ENCODE measurements around the gene ARID1B. TPM values are rescaled to one million over a fixed set of nuclear protein-coding genes. Genes with fewer than 3 reads are reported as not detected.

ARID1B gene
- total RNA-seq, 1 experiment from 2014 or later: 58.8 TPM

DNA sequence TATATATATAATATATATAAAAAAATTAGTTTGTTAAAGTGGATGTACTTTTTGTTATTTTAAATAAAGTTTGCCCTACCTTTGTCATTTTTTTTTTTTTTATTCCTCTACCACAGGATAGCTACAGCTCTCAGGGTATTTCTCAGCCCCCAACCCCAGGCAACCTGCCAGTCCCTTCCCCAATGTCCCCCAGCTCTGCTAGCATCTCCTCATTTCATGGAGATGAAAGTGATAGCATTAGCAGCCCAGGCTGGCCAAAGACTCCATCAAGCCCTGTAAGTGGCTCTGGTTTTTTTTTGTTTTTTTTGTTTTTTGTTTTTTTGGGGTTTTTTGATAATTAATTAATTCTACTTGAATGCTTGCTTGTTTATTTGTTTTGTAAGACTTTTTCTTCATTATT, 397.6 kb downstream of the ARID1B start:
- CTCF ChIA-PET: no interaction called here
- BruUV-seq (replicated peaks): no TSS peak

DNA sequence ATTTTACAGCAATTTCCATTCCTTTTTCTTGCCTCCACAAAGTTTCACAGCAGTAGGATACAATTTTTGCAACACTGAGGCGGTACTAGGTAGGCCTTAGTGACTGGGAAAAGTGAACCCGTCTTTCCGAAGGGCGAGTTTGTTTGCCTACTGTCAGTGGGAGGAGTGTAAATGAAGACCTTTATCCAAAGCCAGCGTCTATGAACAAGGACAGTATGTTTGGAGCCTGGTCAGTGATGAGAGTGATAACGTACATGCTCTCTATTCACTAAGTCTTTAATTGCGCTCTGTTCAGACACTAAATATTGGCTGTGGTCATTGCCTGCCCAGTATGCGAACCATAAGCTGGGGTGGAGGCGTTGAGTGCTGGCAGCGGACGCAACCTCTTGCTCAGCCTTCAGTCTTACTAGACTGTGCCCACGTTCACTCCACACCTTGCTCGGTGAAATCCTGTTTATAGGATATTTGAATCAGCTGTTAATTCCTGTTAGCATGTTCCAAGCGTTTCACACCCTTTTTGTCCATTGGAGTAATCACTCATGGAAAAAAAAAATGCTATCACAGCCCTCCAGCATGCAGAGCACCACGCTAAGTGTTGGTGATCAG, 400.7 kb downstream of the ARID1B start:
- Histone ChIP-seq H3K4me3 (ENCODE audit: low read depth, low read length) (no peak overlapping the region), H3K9me3 (no peaks in the 10 kb centered on the region), H3K4me1 (peaks cover 10% of the 10 kb centered on the region; the same call in 1 of the 2 replicates), H3K36me3 (ENCODE audit: control insufficient read depth, insufficient read depth, low read length) (no peaks in the 10 kb centered on the region), H3K27me3 (replicated peaks; ENCODE audit: control insufficient read depth, insufficient read depth, low read length) (no peaks in the 10 kb centered on the region)
- peaks cover 5% of the 10 kb centered on the region for H3K4me1 Mint-ChIP-seq (ENCODE audit: low read depth, unreplicated experiment)
- no peak for DNase-seq
- H3K36me3 Mint-ChIP-seq (ENCODE audit: insufficient read depth, unreplicated experiment): peaks cover 17% of the 10 kb centered on the region
- H3K27me3 Mint-ChIP-seq (ENCODE audit: insufficient read depth, unreplicated experiment): no peaks in the 10 kb centered on the region
- ChIA-PET CTCF (no interaction called here), POLR2A (no interaction called here)
- BruUV-seq (replicated peaks): no TSS peak
- intact Hi-C loops (cut with micrococcal nuclease; ENCODE audit: unreplicated experiment): no loop called here
- H3K9me3 Mint-ChIP-seq (ENCODE audit: unreplicated experiment): no peaks in the 10 kb centered on the region
- TF ChIP-seq, protein P1, sequence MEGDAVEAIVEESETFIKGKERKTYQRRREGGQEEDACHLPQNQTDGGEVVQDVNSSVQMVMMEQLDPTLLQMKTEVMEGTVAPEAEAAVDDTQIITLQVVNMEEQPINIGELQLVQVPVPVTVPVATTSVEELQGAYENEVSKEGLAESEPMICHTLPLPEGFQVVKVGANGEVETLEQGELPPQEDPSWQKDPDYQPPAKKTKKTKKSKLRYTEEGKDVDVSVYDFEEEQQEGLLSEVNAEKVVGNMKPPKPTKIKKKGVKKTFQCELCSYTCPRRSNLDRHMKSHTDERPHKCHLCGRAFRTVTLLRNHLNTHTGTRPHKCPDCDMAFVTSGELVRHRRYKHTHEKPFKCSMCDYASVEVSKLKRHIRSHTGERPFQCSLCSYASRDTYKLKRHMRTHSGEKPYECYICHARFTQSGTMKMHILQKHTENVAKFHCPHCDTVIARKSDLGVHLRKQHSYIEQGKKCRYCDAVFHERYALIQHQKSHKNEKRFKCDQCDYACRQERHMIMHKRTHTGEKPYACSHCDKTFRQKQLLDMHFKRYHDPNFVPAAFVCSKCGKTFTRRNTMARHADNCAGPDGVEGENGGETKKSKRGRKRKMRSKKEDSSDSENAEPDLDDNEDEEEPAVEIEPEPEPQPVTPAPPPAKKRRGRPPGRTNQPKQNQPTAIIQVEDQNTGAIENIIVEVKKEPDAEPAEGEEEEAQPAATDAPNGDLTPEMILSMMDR (IDR thresholded peaks at IDR 0.05; ENCODE audit: insufficient read depth in 1 of 2, low read depth in 1 of 2, low read length in 1 of 2, severe bottlenecking in 1 of 2, unreplicated experiment in 1 of 2): no peak
- H3K4me3 Mint-ChIP-seq (ENCODE audit: unreplicated experiment): no peak overlapping the region
- H3K27ac Mint-ChIP-seq (ENCODE audit: unreplicated experiment): no peak overlapping the region

More for the DNA sequence above, 397.6 kb downstream of the ARID1B start:
- no peaks in the 10 kb centered on the region for H3K27me3 ChIP-seq (replicated peaks; ENCODE audit: control insufficient read depth, insufficient read depth, low read length)
- no peak overlapping the region for H3K4me3 ChIP-seq (ENCODE audit: low read depth, low read length)
- no peaks in the 10 kb centered on the region for H3K9me3 Mint-ChIP-seq (ENCODE audit: unreplicated experiment)
- no peak for DNase-seq
- H3K4me1 Mint-ChIP-seq (ENCODE audit: low read depth, unreplicated experiment): no peaks in the 10 kb centered on the region
- intact Hi-C loops (cut with micrococcal nuclease; ENCODE audit: unreplicated experiment): no loop called here
- peaks cover 21% of the 10 kb centered on the region for H3K36me3 Mint-ChIP-seq (ENCODE audit: insufficient read depth, unreplicated experiment)
- no peaks in the 10 kb centered on the region for H3K27me3 Mint-ChIP-seq (ENCODE audit: insufficient read depth, unreplicated experiment)
- no peak overlapping the region for H3K27ac Mint-ChIP-seq (ENCODE audit: unreplicated experiment)
- TF ChIP-seq, protein P1 (IDR thresholded peaks at IDR 0.05; ENCODE audit: insufficient read depth in 1 of 2, low read depth in 1 of 2, low read length in 1 of 2, severe bottlenecking in 1 of 2, unreplicated experiment in 1 of 2): no peak
- no peak overlapping the region for H3K4me3 Mint-ChIP-seq (ENCODE audit: unreplicated experiment)
- no peaks in the 10 kb centered on the region for H3K9me3 ChIP-seq
- H3K36me3 ChIP-seq (ENCODE audit: control insufficient read depth, insufficient read depth, low read length): no peaks in the 10 kb centered on the region
- POLR2A ChIA-PET: no interaction called here
- no peaks in the 10 kb centered on the region for H3K4me1 ChIP-seq

DNA sequence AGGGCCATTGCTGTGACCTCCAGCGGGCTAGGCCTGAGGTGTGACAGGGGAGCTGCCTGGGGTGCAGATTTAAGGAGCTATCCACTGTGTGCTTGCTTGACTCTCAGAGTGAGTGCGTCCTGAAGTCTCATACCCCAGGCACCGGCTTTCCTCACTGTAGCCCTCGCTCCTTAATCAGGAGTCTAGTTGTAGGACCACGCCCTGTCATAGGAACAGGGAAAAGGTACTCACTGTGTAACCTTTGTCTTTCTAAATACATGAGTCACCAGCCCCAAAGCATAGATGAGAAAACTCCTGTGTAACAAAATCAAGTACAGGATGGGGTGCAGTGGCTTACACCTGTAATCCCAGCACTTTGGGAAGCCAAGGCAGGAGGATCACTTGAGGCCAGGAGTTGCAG, 404.5 kb downstream of the ARID1B start:
- ChIA-PET POLR2A (interaction anchor here (0.6 kb wide), 1 partner anchor 144 kb away, joined by 3 read pairs; no protein-coding TSS in a partner anchor), CTCF (no interaction called here)
- intact Hi-C loops (cut with micrococcal nuclease; ENCODE audit: unreplicated experiment): loop anchor here (5.0 to 10.0 kb wide), 2 partner anchors 54 to 407 kb away; partner anchors contain the start of gene ARID1B
- BruUV-seq (replicated peaks): no TSS peak
- Histone ChIP-seq H3K9me3 (no peaks in the 10 kb centered on the region), H3K4me3 (ENCODE audit: low read depth, low read length) (no peak overlapping the region), H3K27me3 (replicated peaks; ENCODE audit: control insufficient read depth, insufficient read depth, low read length) (no peaks in the 10 kb centered on the region), H3K4me1 (peaks cover 10% of the 10 kb centered on the region; the same call in 1 of the 2 replicates), H3K36me3 (ENCODE audit: control insufficient read depth, insufficient read depth, low read length) (peaks cover 2% of the 10 kb centered on the region; the same call in 1 of the 2 replicates)
- no peaks in the 10 kb centered on the region for H3K27me3 Mint-ChIP-seq (ENCODE audit: insufficient read depth, unreplicated experiment)
- H3K36me3 Mint-ChIP-seq (ENCODE audit: insufficient read depth, unreplicated experiment): peaks cover 24% of the 10 kb centered on the region
- TF ChIP-seq, protein P1 (IDR thresholded peaks at IDR 0.05; ENCODE audit: insufficient read depth in 1 of 2, low read depth in 1 of 2, low read length in 1 of 2, severe bottlenecking in 1 of 2, unreplicated experiment in 1 of 2): no peak
- peaks cover 12% of the 10 kb centered on the region for H3K4me1 Mint-ChIP-seq (ENCODE audit: low read depth, unreplicated experiment)
- peak overlapping the region; percentile 34 for H3K27ac Mint-ChIP-seq (ENCODE audit: unreplicated experiment)
- H3K9me3 Mint-ChIP-seq (ENCODE audit: unreplicated experiment): no peaks in the 10 kb centered on the region
- H3K4me3 Mint-ChIP-seq (ENCODE audit: unreplicated experiment): no peak overlapping the region
- DNase-seq: peak in 1 of 2 experiments; percentile 16

Data from Caco-2 (cell line).